GM12892 (cell line): ENCODE data around the gene PPP2R2B. TPM values are rescaled to one million over a fixed set of nuclear protein-coding genes. Genes with fewer than 3 reads are reported as not detected.

Source experiments
- DNase-seq: peaks from one replicate; pipeline ENCODE4 v3.0.0; 2011; ENCODE audit not compliant: insufficient read length
- FAIRE-seq: peaks from 2 replicates; lab custom pipeline; 2011; peaks lifted over from hg19 to GRCh38; lab: Jason Lieb, UNC
- POLR2A ChIP-seq: IDR thresholded peaks from 2 replicates; pipeline ENCODE4 v1.6.1; 2011; ENCODE audit warnings: low read depth, low read length, control low read depth
- POLR2AphosphoS5 ChIP-seq: IDR thresholded peaks from 2 replicates; pipeline ENCODE4 v1.6.1; 2011; ENCODE audit warnings: low read depth, low read length, control low read depth
- TAF1 ChIP-seq: IDR thresholded peaks from 2 replicates; pipeline ENCODE4 v1.6.1; 2011; ENCODE audit warnings: low read depth, mild to moderate bottlenecking, control low read depth, low read length, borderline replicate concordance
- polyA plus RNA-seq: library from polyadenylated mRNA; unstranded; fragments of >200 nt; gene quantifications from one replicate; pipeline ENCODE4 v1.2.1, GENCODE V29; 2012; ENCODE audit warnings: missing spikeins, inconsistent platforms; ENCODE audit not compliant: missing spikeins

Gene PPP2R2B
- not detected for polyA plus RNA-seq

DNA sequence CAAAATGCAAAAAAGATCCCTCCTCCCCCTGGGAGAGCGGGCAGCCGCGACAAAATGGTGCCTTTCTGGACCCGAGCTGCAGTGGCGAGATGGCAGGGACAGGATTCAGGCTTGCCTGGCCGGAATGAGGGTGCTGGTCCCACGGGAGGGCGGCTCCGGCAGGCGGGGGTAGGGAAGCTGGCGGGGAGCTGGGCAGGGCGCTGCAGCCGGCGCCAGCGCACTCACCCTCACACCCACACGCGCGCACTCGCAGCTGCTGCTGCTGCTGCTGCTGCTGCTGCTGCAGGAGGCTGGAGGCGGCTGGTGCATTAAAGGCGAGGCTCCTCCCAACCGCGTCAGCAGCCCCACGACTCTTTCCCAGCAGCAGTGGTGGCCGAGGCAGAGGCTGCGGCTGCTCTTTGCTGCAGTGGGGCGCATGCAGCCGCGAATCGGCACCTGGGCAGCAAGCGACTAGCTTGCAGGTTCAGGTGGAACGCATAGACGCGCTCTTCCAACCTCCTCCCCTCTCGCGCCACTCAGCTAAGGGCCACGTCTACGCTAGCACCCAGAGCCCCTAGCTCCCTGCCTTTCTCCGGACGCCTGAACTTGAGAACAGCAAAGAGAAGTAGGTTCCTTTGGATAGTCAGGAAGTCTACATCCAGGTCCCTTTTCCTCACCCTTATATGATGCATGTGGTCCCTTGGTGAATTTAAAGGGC, at the start of gene PPP2R2B:
TSS of gene PPP2R2B (minus strand) at position 282 of the 697 bp plus-strand sequence.
- DNase-seq (no peak), FAIRE-seq (no peak)
- no peak for TF ChIP-seq POLR2AphosphoS5
- TF ChIP-seq TAF1, result no peak
- TF ChIP-seq POLR2A, result no peak

DNA sequence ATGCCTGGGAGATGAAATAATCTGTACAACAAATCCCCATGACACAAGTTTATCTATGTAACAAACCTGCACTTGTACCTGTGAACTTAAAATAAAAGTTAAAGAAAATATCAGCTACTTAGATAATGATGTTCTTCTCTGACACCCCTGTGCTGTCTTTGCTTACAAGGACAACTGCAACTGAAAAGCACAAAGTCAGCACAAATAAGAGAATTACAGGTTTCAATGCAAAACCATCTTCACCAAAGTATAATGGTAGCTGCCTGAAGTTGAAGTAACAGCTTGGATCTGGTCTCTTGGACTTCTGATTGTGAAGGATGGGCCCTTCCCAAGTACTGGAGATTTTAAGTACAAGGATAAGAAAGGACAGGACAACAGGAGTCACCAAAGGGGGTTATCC, 45.6 kb upstream of the PPP2R2B start:
- TF ChIP-seq POLR2AphosphoS5, result no peak
- no peak for TF ChIP-seq POLR2A
- TF ChIP-seq TAF1, result no peak
- DNase-seq, result no peak
- FAIRE-seq, result no peak

- TF ChIP-seq TAF1 (no peak), POLR2A (no peak), POLR2AphosphoS5 (no peak)
- FAIRE-seq, result no peak
Measured at GRCh38 chr5:146921225-146921624, 42.7 kb upstream of the PPP2R2B start.

DNA sequence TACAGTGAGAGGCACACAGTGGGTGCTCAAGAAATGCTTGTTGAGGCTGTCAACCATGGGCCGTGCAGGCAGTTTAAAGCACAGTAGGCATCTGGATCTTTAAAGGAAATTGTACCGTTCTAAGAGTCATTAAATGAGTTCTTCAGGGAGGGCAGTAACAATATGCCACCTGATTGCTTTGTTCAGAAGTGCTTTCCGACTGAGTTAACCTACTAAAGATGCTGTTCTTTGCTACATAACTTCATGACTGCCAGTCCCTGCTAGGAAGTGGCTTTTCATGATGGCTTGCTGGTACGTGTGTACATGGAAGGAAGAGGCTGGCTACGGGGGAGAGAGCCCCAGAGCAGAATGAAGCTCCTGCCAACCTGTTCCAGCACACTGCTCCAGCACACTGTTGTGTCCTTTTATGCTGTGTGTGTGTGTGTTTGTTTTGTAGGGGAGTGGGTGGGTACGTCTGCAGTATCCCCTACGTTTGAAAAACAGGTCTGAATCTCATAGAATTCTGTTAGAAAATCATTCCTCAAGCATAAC, 41.9 kb upstream of the PPP2R2B start:
- DNase-seq (no peak), FAIRE-seq (no peak)
- TF ChIP-seq POLR2A (no peak), POLR2AphosphoS5 (no peak), TAF1 (no peak)

More at GRCh38 chr5:146921225-146921624, 42.7 kb upstream of the PPP2R2B start:
- no peak for DNase-seq

- DNase-seq (no peak), FAIRE-seq (no peak)
- TF ChIP-seq TAF1, result no peak
- no peak for TF ChIP-seq POLR2A
- TF ChIP-seq POLR2AphosphoS5, result no peak
Measured at GRCh38 chr5:146919304-146919703, 40.7 kb upstream of the PPP2R2B start.

- FAIRE-seq (no peak), DNase-seq (no peak)
- no peak for TF ChIP-seq POLR2AphosphoS5
- no peak for TF ChIP-seq TAF1
- no peak for TF ChIP-seq POLR2A
Measured at GRCh38 chr5:146917931-146918330, 39.4 kb upstream of the PPP2R2B start.

DNA sequence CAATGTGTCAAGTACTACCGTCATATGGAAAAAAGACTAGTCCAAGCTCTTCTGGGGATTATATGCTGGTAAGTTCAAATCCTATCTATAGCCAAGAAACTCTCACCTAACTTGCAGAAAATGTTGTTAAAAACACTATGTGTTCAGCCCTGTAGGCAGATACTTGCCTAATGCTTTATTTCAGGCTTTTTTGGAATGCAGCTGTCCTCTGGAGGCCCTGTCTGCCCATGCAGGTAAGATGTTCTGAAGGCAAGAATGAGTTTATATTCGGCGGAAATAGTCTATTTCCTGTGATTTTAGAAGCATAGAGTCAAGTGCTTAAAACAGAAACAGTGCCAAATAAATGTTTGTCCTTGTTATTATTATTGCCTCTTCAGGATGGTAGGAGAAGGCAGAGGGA, 34.3 kb upstream of the PPP2R2B start:
- DNase-seq, result no peak
- no peak for FAIRE-seq
- TF ChIP-seq TAF1 (no peak), POLR2AphosphoS5 (no peak), POLR2A (no peak)

- no peak for TF ChIP-seq TAF1
- TF ChIP-seq POLR2A, result no peak
- no peak for TF ChIP-seq POLR2AphosphoS5
- FAIRE-seq (no peak), DNase-seq (no peak)
Measured at GRCh38 chr5:146910239-146910638, 31.7 kb upstream of the PPP2R2B start.

- DNase-seq (no peak), FAIRE-seq (no peak)
- no peak for TF ChIP-seq POLR2A
- TF ChIP-seq TAF1, result no peak
- no peak for TF ChIP-seq POLR2AphosphoS5
Measured at GRCh38 chr5:146909255-146910068, 30.9 kb upstream of the PPP2R2B start.

GRCh38 chr5:146906803-146907202, 28.2 kb upstream of the PPP2R2B start:
- DNase-seq (no peak), FAIRE-seq (no peak)
- TF ChIP-seq POLR2A, result no peak
- no peak for TF ChIP-seq TAF1
- no peak for TF ChIP-seq POLR2AphosphoS5

DNA sequence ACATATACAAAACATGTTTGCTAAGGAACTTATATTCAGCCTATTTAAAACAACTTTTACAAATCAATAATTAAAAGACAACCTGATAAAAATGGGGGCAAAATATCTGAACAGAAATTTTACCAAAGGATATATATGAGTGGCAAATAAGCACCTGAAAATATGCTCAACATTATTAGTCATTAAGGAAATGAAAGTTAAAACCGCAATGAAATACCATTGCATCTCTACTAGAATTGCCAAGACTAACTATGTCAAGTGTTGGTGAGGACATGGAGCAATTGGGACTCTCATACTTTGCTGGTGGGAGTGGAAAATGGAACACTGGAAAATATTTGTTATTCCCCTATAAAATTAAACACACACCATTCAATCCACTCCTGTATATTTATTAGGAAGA, 26.3 kb upstream of the PPP2R2B start:
- FAIRE-seq (no peak), DNase-seq (no peak)
- TF ChIP-seq POLR2AphosphoS5, result no peak
- TF ChIP-seq TAF1, result no peak
- no peak for TF ChIP-seq POLR2A

- FAIRE-seq, result no peak
- no peak for DNase-seq
- TF ChIP-seq POLR2A, result no peak
- TF ChIP-seq POLR2AphosphoS5, result no peak
- no peak for TF ChIP-seq TAF1
Measured at GRCh38 chr5:146903789-146904188, 25.2 kb upstream of the PPP2R2B start.
